ENCODE data around the gene SLC5A10.
"Not testable (repeated sequence)": the region's sequence is repeated elsewhere in the genome, so short reads cannot be mapped to it uniquely, and the experiment has no call there.

SLC5A10 gene

GRCh38 chr17:19019041-19019941, 67.3 kb downstream of the SLC5A10 start:
- no peak for DNase-seq (ENCODE audit: low read depth)

DNA sequence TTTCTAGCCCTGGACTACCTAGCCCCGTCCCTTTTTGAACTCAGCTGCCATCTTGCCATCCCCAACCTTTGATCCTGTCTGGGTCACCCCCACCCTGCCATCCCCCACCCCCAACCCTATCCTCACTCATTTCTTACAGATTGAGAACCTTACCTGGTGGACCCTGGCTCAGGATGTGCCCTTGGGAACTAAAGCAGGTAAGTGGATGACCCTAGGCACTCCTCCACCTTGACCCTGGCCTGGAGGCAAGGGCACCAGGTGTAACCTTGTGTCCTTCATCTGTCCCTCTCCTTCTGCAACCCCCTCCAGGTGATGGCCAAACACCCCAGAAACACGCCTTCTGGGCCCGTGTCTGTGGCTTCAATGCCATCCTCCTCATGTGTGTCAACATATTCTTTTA, 68.1 kb downstream of the SLC5A10 start:
- no peak for DNase-seq (ENCODE audit: low read depth)

DNA sequence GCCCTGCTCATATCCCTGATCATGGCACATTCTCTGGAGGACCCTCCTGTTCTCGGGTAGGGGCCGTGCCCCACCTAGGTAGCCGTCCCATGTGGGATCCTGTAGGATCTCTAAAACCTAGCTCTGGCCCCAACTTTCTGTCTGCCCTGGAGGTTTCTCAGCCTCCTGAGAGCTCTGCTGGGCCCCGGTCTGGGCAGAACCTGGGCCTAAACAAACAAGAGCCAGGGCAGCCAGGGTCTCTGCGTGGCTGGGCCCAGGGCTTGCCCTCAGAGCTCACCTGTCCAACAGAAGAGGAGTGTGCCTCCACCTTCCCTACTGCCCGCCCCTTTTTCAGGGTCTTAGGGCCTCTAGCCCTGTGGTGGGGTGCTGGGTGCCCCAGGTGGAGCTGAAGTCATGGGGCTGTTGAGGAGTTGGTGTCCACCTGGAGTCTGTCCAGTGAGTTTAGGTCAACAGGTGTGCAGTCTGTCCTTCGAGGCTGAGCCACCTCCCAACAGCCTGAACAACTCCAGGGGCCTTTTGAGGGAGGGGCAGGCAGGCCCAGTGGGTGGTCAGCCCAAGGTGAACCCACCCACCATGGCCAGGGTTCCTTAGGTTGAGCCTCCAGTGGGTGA, 69.2 kb downstream of the SLC5A10 start:
- not testable (repeated sequence) for DNase-seq (ENCODE audit: low read depth)

DNA sequence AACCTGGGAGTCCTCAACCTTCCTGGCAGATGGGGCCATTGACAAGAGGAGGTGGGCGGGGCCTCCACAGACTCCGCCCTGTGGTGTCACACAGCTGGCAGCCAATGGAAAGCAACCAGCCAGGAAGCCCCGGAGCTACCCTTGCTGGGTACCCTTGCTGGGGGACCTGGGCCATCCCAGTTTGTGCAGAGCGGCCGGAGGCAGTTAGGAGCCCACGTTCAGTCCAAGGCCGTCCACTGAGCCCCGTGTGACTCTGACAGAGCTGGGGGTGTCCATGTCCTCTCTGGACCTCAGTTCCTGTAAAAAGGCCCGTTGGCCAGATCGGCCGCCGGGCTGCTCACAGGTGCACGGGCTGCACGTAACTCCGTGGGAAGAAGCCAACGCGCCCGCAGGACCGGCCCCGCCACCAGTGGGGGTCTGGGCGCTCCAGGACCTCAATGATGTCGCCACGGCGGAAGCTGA, 69.7 kb downstream of the SLC5A10 start:
- DNase-seq (ENCODE audit: low read depth), result no peak

GRCh38 chr17:19022128-19022527, 70.2 kb downstream of the SLC5A10 start:
- DNase-seq (ENCODE audit: low read depth), result no peak

DNA sequence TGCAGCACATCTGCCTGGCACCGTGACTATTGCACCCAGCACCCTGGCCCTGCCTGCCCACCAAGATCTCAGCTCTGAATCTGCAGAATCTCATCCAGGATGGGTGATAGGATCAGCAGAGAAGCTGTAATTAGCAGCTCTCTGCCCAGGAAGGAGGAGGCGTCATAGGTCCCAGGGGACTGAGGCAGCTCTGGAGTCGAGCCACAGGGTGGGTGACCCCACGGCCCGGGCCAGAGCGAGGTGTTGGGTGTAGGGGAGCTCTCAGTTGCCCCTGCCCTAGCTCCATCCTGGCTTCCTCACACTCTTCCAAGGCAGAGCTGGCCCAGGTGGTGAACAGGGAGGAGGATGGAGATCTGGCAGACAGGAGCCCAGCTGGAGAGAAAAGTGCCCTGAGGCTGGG, 70.8 kb downstream of the SLC5A10 start:
- DNase-seq (ENCODE audit: low read depth), result no peak

GRCh38 chr17:19023209-19023999, 71.4 kb downstream of the SLC5A10 start:
- no peak for DNase-seq (ENCODE audit: low read depth)

DNA sequence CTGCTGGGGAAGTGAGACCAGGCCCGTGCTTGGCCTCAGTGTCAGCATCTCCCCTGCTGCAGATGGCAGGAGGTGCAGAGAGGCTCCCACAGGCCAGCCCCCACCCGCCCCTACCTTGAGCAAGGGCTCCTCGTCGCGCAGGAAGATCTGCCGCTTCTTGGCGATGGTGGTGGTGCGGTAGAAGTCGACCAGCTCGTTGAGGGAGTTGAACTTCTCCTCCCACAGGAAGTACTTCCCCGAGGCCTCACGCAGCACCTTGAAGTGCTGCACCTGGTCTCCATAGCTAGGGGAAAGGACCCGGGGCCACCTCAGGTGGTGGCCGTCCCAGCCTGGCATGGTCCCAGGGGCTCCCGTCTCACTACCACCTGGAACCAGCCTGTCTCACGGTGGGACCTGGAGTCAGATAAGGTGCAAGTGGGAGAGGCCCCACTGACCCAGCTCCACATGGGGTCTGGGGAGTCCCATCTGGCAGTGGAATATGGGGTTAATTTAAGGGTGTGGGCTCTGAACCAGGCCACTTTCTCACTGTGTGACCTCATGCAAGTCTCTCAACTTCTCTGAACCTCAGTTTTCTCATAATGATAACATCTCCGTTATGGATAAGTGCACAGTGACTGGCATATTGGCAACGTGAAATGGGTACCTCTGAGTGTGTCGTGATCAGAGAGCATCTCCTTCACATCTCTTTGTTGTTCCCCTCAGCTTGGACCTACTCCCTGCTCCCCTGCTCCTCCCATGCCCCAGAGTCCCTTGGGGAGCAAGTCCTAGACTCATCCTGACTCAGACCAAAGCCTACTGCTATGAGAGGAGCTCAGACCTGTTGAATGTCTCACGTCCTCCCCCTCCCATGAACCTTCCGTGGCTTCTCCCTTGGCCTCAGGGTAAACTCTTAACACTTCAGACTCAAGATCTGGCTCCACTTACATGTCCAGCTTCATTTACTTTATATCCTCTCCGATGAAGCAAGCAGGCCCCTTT, 72.4 kb downstream of the SLC5A10 start:
- peak; percentile 27 for DNase-seq (ENCODE audit: low read depth)

DNA sequence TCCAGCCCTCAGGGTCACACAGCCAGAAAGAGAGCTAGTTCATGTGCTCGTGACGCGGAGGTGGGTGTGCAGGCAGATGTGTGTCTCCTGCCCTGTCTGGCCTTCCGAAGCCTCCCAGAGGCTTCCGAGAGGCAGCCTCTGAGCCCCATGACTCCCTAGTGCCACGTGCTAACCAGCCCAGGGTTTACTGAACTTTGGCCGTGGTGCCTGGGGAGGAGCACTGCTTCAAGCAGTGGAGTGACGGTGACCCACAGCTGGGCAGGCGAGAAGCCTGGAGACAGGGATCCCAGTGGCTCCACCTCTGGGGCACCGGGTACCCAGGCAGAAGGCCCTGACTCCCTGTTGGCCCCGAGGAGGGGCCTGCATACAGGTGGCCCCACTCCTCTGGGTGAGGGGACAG, 76.7 kb downstream of the SLC5A10 start:
- DNase-seq (ENCODE audit: low read depth), result not testable (repeated sequence)

GRCh38 chr17:19029740-19030139, 77.8 kb downstream of the SLC5A10 start:
- DNase-seq (ENCODE audit: low read depth), result not testable (repeated sequence)

- not testable (repeated sequence) for DNase-seq (ENCODE audit: low read depth)
These were observed 78.9 kb downstream of the SLC5A10 start for GRCh38 chr17:19030771-19031449.

- not testable (repeated sequence) for DNase-seq (ENCODE audit: low read depth)
These were observed 79.8 kb downstream of the SLC5A10 start for GRCh38 chr17:19031729-19032128.

DNA sequence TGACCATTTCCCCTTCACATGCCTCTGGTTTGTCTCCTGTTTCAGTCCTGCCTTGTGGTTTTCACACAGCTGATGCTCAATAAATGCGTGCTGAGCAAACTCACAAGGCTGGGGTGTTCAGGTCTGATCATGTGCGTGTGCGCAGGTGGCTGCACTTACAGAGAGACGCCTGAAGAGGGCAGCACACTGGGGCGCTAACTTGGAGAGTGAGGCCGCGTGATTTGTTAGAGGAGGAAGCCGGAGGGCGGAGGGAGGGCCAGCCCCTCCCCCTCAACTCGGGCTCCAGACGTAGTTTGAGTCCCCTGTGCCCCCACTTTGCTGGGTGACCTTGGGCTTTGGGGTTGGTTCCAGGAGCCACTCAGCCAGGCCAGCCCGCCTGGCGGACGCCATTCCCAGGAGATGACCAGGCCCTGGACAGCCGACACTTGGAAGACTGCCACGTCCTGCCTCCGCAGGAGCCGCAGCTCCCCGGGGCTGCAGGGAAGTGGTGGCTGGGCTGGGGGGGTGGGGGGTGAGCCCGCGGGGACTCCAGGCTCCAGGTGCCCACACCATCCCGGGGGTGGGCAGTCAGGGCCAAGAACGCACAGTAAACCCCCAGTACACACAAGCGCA, 80.5 kb downstream of the SLC5A10 start:
- DNase-seq (ENCODE audit: low read depth), result not testable (repeated sequence)

- not testable (repeated sequence) for DNase-seq (ENCODE audit: low read depth)
These were observed 84.2 kb downstream of the SLC5A10 start for GRCh38 chr17:19036186-19036585.

GRCh38 chr17:19037547-19037946, 85.6 kb downstream of the SLC5A10 start:
- DNase-seq (ENCODE audit: low read depth), result not testable (repeated sequence)

DNA sequence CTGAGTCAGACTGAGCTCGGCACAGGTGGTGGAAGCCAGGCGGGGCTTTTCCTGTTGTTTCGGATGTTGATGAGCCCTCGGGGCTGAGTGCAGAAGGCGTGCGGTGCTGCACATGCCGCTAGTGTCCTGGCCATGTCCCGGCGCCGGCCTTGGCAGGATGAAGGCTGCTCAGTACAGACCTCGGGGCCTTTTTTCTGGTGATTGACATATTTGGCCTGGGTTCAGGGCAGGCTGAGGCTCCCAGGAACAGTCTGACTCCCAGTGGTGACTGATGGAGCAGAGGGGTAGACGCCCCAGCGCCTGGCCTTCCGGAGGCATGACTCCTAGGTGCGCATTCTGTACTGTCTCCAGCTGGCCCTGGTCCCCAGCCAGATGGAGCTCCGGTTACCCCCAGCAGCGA, 86.0 kb downstream of the SLC5A10 start:
- not testable (repeated sequence) for DNase-seq (ENCODE audit: low read depth)

GRCh38 chr17:19038730-19039129, 86.8 kb downstream of the SLC5A10 start:
- DNase-seq (ENCODE audit: low read depth), result not testable (repeated sequence)

DNA sequence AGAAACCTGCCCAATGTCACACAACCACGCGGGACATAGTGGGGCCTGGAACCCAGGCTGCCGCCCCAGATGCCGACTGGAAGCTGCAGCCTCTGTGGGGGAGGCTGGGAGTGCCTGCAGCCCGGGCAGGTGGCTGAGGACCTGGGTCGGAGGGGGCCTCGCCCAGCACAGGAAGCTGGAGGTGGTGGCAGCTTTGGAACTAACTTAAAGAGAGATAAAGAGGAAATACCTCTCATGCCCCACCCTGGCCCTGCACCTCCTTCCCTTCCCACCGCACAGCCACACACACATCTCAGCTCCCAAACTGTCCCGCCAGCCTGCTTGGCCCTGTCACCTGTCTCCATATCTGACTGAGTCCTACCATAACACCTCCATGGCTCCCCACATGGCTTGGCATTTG, 88.4 kb downstream of the SLC5A10 start:
- DNase-seq (ENCODE audit: low read depth), result not testable (repeated sequence)

GRCh38 chr17:19041871-19042270, 89.9 kb downstream of the SLC5A10 start:
- DNase-seq (ENCODE audit: low read depth), result not testable (repeated sequence)

- DNase-seq (ENCODE audit: low read depth), result not testable (repeated sequence)
These were observed 90.4 kb downstream of the SLC5A10 start for GRCh38 chr17:19042369-19042768.
